ENCODE results near the gene ITGA6. TPM values are rescaled to one million over a fixed set of nuclear protein-coding genes. Genes with fewer than 3 reads are reported as not detected.

The ITGA6 gene
- total RNA-seq, 1 donor from 2014 or later = 347 TPM

DNA sequence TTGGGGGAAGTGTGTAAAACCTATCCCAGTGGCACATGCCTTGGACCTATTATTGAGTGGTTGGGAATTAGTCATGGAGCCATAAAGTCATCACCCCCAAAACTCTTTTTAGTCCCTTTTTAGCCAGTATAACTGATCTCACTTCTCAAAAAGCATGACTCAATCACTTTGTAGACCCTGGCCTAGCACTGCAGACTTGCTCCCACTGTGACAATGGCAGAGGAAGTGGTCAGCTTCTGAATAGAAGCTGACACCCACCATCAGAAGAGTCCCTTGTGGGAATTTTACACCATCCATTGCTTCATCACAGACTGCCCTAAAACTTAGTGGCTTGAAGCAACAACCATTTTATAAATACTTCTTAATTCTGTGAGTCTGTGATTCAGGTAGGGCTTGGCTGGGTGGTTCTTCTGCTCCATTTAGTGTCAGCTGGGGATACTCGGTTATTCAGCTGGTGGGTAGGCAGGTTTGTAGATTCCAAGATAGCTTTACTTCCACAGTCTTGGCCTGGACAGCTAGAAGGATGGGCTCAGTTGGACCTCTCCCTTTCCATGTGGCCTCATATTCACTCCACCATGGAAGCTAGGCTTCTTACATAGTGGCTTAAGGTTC, 10.8 kb upstream of the ITGA6 start:
- DNase-seq = no peak

GRCh38 chr2:172420216-172420615, 7.2 kb upstream of the ITGA6 start:
- DNase-seq = no peak

GRCh38 chr2:172423160-172423559, 4.2 kb upstream of the ITGA6 start:
- no peak for DNase-seq

- no peak for DNase-seq
Observed at GRCh38 chr2:172425336-172425735, 2.0 kb upstream of the ITGA6 start.

DNA sequence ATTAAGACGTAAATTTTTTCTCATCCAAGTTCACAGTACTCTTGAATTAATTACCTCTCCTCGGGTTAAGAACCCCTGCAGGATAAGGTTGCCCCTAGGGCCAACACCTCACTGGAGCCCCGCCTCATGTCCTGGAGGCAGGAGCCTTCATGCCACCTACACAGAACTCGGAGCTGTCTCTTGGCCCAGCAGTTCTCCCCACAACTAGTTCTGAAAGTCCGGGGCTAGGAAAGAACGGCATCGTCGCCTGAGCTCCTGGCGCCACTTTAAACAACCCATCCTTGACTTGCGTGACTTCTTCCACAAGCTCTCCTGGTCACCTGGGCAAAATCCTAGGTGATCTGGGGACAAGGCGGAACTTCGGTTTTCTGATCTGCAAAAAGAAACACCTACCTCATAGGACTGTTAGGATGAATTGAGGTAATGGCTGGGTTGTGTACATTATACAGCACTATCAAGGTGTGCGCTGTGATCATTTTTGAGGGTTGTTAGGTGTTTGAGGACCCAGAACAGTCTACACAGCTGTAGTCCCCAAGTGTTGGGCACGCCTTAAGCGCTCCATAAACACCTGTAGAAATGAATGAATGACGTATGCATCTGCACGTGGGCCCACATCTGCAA, 641 bp upstream of the ITGA6 start:
- DNase-seq = no peak

DNA sequence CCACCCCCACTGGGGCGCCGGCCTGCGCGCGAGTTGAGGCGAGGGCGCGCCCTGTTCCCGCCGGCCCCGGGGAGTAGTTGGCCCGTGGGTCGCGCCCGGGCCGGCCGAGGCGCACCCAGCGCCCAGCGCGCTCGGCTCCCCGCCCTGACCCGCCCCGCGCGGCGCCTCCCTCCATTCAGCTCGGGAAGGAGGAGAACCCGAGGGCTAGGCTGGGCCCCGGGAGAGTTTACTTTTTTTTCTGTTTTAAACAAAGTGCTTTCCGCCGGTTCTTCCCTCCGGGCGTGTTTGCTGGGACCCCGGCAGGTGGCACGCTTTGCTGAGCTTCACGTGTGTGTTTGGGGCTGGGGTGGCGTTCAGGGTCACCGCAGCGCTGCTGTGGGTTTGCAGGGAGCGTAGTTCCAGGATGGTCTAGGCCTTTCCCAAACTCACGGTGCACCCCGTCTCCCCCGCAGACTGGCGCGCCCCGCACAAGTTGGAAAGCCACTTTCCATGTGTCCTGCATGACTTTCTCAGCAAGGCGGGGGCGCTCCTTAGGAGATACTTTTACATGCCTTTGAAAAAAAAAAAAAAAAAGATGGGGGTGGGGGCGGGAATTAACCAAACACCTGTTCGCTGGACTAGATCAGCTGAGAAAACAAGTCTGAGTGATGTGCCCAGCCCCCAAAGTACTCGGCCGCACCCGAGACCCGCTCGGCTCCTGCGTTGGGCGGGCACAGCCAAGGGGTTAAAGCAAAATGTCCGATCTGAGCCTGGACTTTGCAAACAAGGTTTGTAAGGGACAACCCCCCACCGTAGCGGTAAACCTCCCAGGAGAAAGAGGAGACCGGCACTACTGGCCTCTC, 825 bp downstream of the ITGA6 start:
- peak; percentile 56 for DNase-seq

GRCh38 chr2:172428832-172429210, 1.4 kb downstream of the ITGA6 start:
- DNase-seq = no peak

DNA sequence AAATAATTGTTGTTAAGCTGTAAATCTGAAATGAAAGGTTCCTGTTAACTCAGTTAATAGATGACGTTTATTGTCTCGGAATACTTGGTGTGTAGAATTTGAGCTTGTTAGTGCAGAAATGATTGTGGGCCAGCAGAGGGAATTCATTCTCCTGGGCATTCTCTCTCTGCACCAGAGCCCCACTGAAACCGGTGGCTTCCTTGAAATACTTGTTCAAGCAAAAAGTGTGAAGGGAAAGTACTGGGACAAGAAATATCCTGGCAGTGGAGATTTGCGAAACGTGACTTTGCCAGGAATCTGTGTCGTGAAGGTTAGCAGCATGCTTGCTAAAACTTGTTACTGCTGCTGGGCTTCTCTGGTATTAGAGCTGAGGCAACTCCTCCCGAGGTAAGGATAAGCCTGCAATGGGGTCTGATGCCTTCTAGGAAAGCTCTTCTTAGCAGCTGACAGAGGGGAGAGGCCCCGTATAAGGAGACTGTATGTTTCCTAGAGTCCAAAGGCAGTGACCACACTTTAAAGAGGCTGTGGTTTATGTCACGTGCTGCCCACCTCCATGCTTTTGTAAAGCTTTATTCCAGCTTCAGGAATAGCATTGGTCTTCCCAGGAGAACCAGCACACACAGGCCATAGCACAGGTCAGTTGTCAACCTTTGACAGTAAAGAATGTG, 2.0 kb downstream of the ITGA6 start:
- peak; percentile 55 for DNase-seq

GRCh38 chr2:172430027-172430426, 2.6 kb downstream of the ITGA6 start:
- DNase-seq = no peak

GRCh38 chr2:172430678-172431077, 3.3 kb downstream of the ITGA6 start:
- DNase-seq = peak; percentile 47

DNA sequence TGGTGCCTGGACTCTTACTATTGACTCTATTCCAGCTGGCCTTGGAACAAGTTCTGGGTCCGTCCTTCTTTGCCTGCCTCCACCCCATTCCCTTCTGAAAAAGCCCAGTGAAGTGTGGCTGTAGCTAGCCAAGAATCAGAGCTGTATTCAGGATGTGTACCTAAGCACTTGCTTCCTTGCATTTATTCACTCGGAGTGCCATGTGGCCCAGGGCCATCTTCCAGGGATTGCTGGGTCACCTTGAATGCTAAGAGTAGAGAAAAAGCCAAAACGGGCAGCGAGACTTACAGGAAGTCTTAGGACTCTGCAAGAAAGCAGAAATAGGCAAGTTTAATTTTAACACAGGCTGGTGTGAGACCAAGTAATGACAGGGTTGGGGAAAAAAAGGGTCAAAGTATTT, 4.1 kb downstream of the ITGA6 start:
- peak; percentile 79 for DNase-seq

DNA sequence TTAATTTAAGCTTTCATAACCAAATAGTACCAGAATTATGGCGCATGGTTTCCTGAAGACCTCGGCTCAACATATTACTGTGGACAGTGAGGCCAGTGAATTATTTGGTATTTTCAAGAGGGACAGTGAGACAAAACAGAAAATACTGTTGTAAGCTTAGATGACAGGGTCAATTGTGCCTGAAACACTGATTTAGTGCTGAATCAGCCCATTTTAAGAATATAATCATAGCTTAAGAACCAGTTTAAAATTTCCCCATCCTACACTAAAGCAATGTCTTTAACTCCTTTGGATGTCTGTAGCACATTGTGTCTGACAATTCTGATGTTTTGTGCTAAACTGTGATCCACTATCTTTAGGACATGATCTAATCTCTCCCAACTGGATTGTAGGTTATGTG, 4.6 kb downstream of the ITGA6 start:
- DNase-seq = no peak

DNA sequence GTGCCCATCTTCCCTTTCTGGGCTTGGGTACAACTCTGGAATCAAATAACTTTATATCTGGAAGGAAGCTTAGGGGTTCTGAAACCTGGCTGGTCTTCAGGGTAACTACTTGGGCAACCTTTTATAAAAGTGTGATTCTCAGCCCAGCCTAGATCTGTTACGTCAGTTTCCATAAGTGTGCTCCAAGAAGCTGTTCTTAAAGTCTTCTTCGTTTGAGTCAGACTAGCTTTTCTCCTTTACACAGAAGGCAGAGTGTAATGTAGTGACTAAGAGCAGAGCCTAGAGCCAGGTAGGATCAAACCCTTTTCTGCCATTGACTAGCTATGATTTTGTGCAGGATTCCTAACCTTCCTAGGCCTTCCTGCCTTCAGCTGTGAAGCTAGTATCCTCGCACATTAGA, 5.8 kb downstream of the ITGA6 start:
- DNase-seq = no peak

- no peak for DNase-seq
Observed at GRCh38 chr2:172434821-172435605, 7.6 kb downstream of the ITGA6 start.

GRCh38 chr2:172435606-172435911, 8.2 kb downstream of the ITGA6 start:
- no peak for DNase-seq

DNA sequence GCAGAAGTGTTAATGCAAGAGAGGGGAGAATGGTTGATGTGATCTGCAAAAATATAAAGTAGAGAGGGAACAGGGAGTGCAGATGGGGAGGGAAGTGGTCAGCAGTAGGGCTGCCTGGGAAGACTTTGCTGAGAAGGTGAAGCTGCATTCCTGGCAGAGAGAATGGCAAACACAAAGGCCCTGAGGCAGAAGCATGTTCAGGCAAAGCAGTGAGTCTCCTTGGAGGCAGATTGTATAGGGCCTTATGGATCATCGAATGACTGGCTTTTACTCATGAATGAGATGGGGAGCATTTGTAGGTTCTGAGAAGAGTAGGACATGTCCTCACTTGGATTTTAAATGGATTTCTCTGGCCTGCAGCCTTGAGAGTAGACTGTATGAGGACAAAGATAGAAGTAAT, 9.5 kb downstream of the ITGA6 start:
- DNase-seq = no peak

DNA sequence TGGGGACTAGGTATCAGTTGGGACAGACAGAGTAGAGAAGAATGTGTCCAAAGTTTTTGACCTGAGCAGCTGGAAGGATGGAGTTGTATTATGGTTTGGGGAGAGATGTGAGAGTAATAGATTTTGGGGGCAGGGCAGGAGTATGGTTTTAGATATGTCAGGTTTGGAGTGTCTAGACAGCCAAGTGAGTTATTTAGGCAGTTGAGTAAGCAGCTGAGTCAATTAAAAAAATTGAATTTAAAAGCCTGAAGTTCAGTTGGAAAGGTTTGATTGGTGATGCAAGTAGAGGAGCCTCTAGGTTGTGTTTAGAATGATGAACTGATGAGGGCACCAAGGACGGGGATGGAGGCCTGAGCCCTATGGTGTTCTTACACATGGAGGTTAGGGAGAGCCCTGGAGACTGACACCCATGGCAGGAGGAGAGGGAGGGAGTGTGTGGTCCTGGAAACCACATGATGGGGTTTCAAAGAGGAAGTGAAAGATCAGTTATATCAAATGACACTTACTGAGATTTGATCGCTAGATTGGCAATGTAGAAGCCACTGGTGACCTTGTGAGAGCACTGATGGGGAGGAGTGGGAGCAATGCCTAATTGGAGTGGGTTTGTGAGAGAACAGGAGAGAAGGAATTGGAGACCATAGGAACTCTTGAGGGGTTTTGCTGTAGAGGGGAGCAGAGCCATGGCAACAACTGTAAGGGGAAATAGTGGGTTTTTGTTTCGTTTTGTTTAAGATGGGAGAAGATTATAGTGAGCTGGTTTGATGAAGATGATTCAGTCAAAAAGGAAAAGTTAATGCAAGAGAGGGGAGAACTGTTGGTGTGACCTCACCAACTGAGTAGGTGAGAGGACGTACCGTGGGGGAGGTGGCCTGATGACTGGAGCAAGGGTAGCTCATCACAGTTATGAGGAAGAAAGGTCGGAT, 10.3 kb downstream of the ITGA6 start:
- no peak for DNase-seq

- DNase-seq = peak; percentile 69
Observed at GRCh38 chr2:172438741-172439508, 11.5 kb downstream of the ITGA6 start.

- DNase-seq = no peak
Observed at GRCh38 chr2:172439509-172439860, 12.1 kb downstream of the ITGA6 start.

- DNase-seq = no peak
Observed at GRCh38 chr2:172439911-172440310, 12.5 kb downstream of the ITGA6 start.

GRCh38 chr2:172440795-172441194, 13.4 kb downstream of the ITGA6 start:
- DNase-seq = peak; percentile 54

Data from dermis blood vessel endothelial cell (primary cell).